Measurements from ENCODE around the gene PCNP.

DNA sequence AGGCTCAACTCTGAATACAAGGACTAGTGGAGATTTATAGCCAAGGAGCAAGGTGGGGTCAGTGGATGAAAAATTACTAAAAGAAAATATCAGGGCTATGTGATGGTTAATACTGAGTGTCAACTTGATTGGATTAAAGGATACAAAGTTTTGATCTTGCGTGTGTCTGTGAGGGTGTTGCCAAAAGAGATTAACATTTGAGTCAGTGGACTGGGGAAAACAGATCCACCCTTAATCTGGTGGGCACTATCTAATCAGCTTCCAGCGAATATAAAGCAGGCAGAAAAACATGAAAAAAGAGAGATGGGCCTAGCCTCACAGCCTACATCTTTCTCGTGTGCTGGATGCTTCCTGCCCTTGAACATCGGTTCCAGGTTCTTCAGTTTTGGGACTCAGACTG is 46.5 kb upstream of the PCNP start:
- TF ChIP-seq, protein P1, sequence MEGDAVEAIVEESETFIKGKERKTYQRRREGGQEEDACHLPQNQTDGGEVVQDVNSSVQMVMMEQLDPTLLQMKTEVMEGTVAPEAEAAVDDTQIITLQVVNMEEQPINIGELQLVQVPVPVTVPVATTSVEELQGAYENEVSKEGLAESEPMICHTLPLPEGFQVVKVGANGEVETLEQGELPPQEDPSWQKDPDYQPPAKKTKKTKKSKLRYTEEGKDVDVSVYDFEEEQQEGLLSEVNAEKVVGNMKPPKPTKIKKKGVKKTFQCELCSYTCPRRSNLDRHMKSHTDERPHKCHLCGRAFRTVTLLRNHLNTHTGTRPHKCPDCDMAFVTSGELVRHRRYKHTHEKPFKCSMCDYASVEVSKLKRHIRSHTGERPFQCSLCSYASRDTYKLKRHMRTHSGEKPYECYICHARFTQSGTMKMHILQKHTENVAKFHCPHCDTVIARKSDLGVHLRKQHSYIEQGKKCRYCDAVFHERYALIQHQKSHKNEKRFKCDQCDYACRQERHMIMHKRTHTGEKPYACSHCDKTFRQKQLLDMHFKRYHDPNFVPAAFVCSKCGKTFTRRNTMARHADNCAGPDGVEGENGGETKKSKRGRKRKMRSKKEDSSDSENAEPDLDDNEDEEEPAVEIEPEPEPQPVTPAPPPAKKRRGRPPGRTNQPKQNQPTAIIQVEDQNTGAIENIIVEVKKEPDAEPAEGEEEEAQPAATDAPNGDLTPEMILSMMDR (conservative IDR thresholded peaks at IDR 0.05 in 1 of 2, IDR thresholded peaks at IDR 0.05 in 1 of 2; ENCODE audit: low read depth in 1 of 2, low read length in 2 of 2) = no peak
- TF ChIP-seq EZH2 (IDR thresholded peaks at IDR 0.05; ENCODE audit: low read length, missing control alignments) = no peak
